T-helper 17 cell (primary cell): Measurements from ENCODE around the gene GAL3ST1. TPM values are rescaled to one million over a fixed set of nuclear protein-coding genes. Genes with fewer than 3 reads are reported as not detected.
"Not testable (repeated sequence)": the region's sequence is repeated elsewhere in the genome, so short reads cannot be mapped to it uniquely, and the experiment has no call there.

Experiments
- ATAC-seq: fragments of 150-1000 bp; cut with Tn5 transposase; 2 replicates; pipeline ENCODE4 v1.10.0; 2021; ENCODE audit warnings: mild to moderate bottlenecking, moderate library complexity
- DNase-seq, 3 donors: peaks; one replicate each; pipeline versions ENCODE4 v3.0.0 to v3.0.0-alpha.2; 2020 to 2021
- H3K9me3 ChIP-seq: one replicate; pipeline ENCODE4 v1.7.0; 2013; ENCODE audit warnings: low read length, mild to moderate bottlenecking; ENCODE audit not compliant: control insufficient read depth, poor library complexity, severe bottlenecking
- H3K27ac Mint-ChIP-seq: one replicate; pipeline ENCODE4 v1.8.0; 2022; ENCODE audit warnings: mild to moderate bottlenecking, moderate library complexity, mixed read lengths
- H3K27me3 Mint-ChIP-seq: one replicate; pipeline ENCODE4 v1.8.0; 2022; ENCODE audit warnings: mixed read lengths
- H3K36me3 Mint-ChIP-seq: one replicate; pipeline ENCODE4 v1.8.0; 2022; ENCODE audit warnings: low read depth, mixed read lengths
- H3K4me1 Mint-ChIP-seq: one replicate; pipeline ENCODE4 v1.8.0; 2022; ENCODE audit warnings: mild to moderate bottlenecking, mixed read lengths
- H3K4me3 Mint-ChIP-seq: one replicate; pipeline ENCODE4 v1.8.0; 2022; ENCODE audit warnings: mild to moderate bottlenecking, moderate library complexity, mixed read lengths
- total RNA-seq, 4 donors: library from RNA in 2 of 4; stranded (reverse) in 2 of 4; gene quantifications; one replicate each; pipeline ENCODE4 v1.2.3 and lab custom pipeline; 2022 to 2026

GAL3ST1 gene
- total RNA-seq, 2 donors from 2014 or later = not detected

DNA sequence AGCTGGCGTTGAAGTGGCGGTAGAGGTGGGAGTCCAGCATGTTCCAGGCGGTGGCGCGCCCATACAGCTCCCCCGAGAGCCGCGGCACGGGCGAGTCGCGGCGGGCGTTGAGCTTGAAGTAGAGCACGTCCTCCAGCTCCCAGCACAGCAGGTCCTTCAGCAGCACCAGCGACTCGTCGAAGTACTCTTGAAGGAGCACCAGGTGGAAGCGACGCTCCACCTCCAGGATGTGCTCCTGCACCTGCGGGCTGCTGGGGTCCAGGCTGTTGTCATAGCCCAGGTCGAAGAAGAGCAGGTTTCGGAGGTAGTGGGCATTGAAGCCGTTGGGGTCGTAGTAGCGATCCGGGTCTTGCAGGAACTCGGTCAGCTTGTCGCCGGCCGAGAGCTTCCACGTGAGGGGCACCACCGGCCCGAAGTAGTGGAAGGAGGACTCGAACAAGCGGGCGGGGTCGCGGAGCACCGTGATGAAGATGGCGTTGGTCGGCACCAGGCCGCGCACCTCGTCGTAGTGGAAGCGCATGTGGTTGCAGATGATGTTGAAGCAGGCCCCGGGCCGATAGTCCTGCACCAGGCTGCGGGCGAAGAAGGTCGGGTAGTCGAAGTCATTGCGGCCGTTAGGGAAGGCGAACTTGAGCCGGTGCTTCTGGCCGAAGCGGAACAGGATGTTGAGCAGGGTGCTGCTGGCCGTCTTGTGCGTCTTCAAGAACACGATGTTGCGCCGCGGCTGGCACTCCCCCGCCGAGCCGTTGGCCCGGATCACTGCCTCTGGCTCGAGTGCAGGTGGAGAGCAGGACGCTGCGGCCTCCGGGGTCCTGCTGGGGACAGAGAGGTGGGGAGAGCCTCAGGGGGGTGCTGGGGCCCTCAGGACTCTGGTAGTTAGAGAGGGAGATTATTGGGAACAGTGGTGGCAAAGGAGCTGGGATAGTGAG, 18.9 kb downstream of the GAL3ST1 start:
- H3K9me3 ChIP-seq = no peaks in the 10 kb centered on the region
- Mint-ChIP-seq H3K27ac (no peak overlapping the region), H3K4me1 (peaks cover 3% of the 10 kb centered on the region), H3K4me3 (no peak overlapping the region), H3K27me3 (no peaks in the 10 kb centered on the region), H3K36me3 (no peaks in the 10 kb centered on the region)
- DNase-seq (no peak), ATAC-seq (no peak)

- H3K9me3 ChIP-seq = no peaks in the 10 kb centered on the region
- Mint-ChIP-seq H3K27ac (no peak overlapping the region), H3K36me3 (peaks cover 2% of the 10 kb centered on the region), H3K4me3 (no peak overlapping the region), H3K27me3 (peaks cover 12% of the 10 kb centered on the region), H3K4me1 (peaks cover 5% of the 10 kb centered on the region)
- DNase-seq (no peak), ATAC-seq (no peak)
Measured at GRCh38 chr22:30553971-30554370, 20.5 kb downstream of the GAL3ST1 start.

- H3K9me3 ChIP-seq = no peaks in the 10 kb centered on the region
- no peak for DNase-seq
- peaks cover 2% of the 10 kb centered on the region for H3K36me3 Mint-ChIP-seq
- H3K27me3 Mint-ChIP-seq = peaks cover 21% of the 10 kb centered on the region
- peaks cover 5% of the 10 kb centered on the region for H3K4me1 Mint-ChIP-seq
- no peak for ATAC-seq
- H3K4me3 Mint-ChIP-seq = no peak overlapping the region
- H3K27ac Mint-ChIP-seq = no peak overlapping the region
Measured at GRCh38 chr22:30552719-30553118, 21.7 kb downstream of the GAL3ST1 start.

DNA sequence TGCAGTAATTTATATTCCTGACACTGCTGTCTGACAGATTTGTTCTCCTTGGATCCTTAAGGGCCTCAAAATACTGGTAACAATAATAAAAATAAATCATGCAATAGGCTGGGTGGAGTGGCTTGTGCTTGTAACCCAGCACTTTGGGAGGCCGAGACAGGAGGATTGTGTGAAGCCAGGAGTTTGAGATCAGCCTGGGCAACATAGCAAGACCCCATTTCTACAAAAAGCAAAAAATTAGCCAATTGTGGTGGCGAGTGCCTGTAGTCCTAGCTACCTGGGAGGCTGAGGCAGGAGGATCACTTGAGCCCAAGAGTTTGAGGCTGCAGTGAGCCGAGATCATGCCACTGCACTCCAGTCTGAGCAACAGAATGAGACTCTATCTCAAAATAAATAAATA, 22.7 kb downstream of the GAL3ST1 start:
- not testable (repeated sequence) for H3K9me3 ChIP-seq, H3K27ac Mint-ChIP-seq, H3K4me3 Mint-ChIP-seq, ATAC-seq, H3K36me3 Mint-ChIP-seq, H3K4me1 Mint-ChIP-seq, DNase-seq
- peaks cover 29% of the 10 kb centered on the region for H3K27me3 Mint-ChIP-seq

DNA sequence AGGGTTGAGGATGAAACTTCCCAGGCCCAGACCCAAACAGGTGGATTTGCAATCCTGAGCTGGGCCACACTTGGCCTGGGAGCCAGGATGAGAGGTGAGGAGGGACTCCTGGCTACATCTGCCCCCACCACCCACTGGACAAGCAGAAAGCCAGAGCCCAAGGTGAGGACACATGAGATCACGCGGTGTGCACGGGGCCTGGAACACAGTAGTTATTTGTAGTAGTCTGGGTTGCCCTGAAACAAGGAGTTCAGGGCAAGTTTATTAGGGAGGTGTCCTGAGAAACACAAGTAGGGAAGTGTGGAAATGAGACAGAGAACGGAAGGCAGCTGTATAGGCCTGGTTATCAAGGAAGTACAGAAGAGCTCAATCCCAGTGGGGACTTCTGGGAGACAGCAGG, 27.3 kb downstream of the GAL3ST1 start:
- H3K36me3 Mint-ChIP-seq = peaks cover 2% of the 10 kb centered on the region
- H3K9me3 ChIP-seq = no peaks in the 10 kb centered on the region
- H3K4me3 Mint-ChIP-seq = no peak overlapping the region
- no peak for DNase-seq
- peaks cover 2% of the 10 kb centered on the region for H3K4me1 Mint-ChIP-seq
- H3K27me3 Mint-ChIP-seq = peaks cover 59% of the 10 kb centered on the region
- ATAC-seq = no peak
- no peak overlapping the region for H3K27ac Mint-ChIP-seq

DNA sequence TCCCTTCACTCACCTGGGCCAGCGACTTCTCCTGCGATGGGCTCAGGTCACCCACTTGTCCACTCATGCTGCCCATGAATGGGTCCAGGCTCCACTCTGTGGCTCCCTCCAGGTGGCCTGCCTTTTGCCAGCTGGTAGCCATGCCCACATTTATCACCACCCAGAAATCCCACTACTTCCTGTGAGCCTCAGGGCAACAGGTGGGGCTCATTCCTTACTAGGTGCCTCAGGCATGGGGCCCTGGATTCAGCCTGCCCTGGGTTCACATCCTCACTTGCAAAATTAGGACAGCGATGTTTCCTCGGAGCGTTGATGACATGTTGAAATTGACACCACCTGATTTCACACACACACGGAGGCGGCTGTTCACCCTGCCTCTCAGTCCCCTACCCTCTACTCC, 27.8 kb downstream of the GAL3ST1 start, which contains the start of gene SEC14L6:
TSS of gene SEC14L6 (minus strand) at position 126 of the 400 bp plus-strand sequence. CDS start at position 67, 59 bp downstream.
- Mint-ChIP-seq H3K4me3 (no peak within 1 kb of the TSS), H3K27me3 (peaks cover 59% of the 10 kb centered on the region), H3K36me3 (peaks cover 2% of the 10 kb centered on the region), H3K4me1 (peaks cover 2% of the 10 kb centered on the region), H3K27ac (no peak within 1 kb of the TSS)
- DNase-seq = no peak
- ATAC-seq = no peak
- H3K9me3 ChIP-seq = no peaks in the 10 kb centered on the region

GRCh38 chr22:30542811-30543188, 31.7 kb downstream of the GAL3ST1 start:
- Mint-ChIP-seq H3K4me1 (no peaks in the 10 kb centered on the region), H3K27me3 (peaks cover 53% of the 10 kb centered on the region), H3K4me3 (no peak overlapping the region), H3K36me3 (no peaks in the 10 kb centered on the region), H3K27ac (peak overlapping the region; percentile 24)
- ATAC-seq (no peak), DNase-seq (no peak)
- no peaks in the 10 kb centered on the region for H3K9me3 ChIP-seq

DNA sequence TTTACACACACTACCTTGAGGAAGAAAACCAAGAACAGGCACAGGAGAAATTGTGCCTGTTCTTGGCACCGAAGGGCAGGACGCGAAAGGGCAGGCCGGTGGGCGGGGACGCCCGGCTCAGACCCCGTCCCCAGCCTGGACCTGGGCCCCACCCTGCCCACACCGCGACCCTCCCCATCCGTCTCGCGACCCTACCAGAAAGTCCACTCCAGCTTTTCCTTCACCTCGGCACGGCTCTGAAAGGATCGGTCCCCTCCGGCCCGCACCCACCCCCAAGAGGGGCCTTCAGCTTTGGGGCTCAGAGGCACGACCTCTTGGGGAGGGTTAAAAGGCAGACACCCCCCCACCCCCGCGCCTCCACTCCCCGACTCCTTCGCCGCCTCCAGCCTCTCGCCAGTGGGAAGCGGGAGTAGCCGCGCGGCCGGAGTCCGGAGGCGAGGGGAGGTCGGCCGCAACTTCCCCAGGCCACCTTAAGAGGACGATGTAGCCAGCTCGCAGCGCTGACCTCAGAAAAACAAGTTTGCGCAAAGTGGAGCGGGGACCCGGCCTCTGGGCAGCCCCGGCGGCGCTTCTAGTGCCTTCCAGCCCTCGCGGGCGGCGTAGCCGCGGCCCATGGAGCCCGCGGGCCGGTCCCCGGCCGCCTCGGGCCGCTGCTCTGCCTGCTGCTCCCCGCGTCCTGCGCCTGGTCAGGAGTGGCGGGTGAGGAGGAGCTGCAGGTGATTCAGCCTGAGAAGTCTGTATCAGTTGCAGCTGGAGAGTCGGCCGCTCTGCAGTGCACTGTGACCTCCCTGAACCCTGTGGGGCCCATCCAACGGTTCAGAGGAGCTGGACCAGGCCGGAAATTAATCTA, 32.3 kb downstream of the GAL3ST1 start:
- Mint-ChIP-seq H3K36me3 (no peaks in the 10 kb centered on the region), H3K4me3 (no peak overlapping the region), H3K27me3 (peaks cover 51% of the 10 kb centered on the region), H3K27ac (peak overlapping the region; percentile 24), H3K4me1 (no peaks in the 10 kb centered on the region)
- ATAC-seq = no peak
- no peaks in the 10 kb centered on the region for H3K9me3 ChIP-seq
- no peak for DNase-seq

DNA sequence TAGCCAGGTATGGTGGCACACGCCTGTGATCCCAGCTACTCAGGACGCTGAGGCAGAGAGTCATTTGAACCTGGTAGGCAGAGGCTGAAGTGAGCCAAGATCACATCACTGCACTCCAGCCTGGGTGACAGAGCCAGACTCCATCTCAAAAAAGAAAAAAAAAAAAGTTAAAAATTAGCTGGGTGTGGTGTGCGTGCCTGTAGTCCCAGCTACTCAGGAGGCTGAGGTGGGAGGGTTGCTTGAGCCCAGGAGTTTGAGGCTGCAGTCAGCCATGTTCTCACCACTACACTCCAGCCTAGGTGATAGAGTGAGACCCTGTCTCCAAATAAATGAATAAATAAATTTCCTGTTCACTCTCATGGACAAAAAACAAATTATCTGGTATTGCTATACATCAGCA, 33.0 kb downstream of the GAL3ST1 start:
- not testable (repeated sequence) for H3K9me3 ChIP-seq, H3K4me3 Mint-ChIP-seq, H3K27ac Mint-ChIP-seq, DNase-seq, H3K4me1 Mint-ChIP-seq, ATAC-seq, H3K36me3 Mint-ChIP-seq
- peaks cover 45% of the 10 kb centered on the region for H3K27me3 Mint-ChIP-seq

DNA sequence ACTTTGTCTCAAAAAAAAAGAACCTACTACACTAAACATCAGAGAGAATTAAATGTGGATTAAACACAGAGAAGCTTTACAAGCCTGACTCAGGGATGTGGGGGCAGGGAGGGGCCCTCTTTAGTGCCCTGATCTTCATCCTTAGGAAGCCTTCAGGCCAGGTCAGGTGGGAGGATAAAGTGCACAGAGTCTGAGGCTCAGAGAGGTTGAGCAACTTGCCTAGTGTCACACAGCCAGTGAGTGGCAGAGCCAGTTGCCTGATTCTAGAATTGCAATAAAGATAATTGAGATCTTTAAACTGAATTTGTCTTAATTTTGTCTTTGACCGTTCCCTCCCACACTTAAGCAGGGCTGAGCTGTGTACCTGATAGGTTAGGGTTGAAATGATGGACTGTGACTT, 35.1 kb downstream of the GAL3ST1 start:
- H3K9me3 ChIP-seq = no peaks in the 10 kb centered on the region
- Mint-ChIP-seq H3K27me3 (peaks cover 40% of the 10 kb centered on the region), H3K4me1 (no peaks in the 10 kb centered on the region), H3K27ac (no peak overlapping the region), H3K36me3 (no peaks in the 10 kb centered on the region), H3K4me3 (no peak overlapping the region)
- DNase-seq (no peak), ATAC-seq (no peak)

DNA sequence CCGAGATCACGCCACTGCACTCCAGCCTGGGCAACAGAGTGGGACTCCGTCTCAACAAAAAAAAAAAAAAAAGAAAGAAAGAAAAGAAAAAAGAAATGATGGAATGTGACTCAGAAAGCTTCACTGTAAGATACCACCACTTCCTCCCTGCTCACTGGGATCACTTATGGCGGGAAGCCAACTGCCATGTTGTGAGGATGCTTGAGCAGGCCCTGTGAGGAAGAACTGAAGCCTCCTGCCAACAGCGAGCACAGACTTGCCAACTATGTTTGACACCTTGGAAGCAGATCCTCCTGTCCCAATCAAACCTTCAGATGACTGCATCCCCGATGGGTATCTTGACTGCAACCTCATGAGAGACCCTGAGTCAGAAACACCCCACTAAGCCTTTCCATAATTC, 36.2 kb downstream of the GAL3ST1 start:
- DNase-seq (no peak), ATAC-seq (no peak)
- H3K27ac Mint-ChIP-seq = no peak overlapping the region
- no peaks in the 10 kb centered on the region for H3K9me3 ChIP-seq
- H3K27me3 Mint-ChIP-seq = peaks cover 37% of the 10 kb centered on the region
- peaks cover 2% of the 10 kb centered on the region for H3K4me1 Mint-ChIP-seq
- peaks cover 3% of the 10 kb centered on the region for H3K36me3 Mint-ChIP-seq
- no peak overlapping the region for H3K4me3 Mint-ChIP-seq

DNA sequence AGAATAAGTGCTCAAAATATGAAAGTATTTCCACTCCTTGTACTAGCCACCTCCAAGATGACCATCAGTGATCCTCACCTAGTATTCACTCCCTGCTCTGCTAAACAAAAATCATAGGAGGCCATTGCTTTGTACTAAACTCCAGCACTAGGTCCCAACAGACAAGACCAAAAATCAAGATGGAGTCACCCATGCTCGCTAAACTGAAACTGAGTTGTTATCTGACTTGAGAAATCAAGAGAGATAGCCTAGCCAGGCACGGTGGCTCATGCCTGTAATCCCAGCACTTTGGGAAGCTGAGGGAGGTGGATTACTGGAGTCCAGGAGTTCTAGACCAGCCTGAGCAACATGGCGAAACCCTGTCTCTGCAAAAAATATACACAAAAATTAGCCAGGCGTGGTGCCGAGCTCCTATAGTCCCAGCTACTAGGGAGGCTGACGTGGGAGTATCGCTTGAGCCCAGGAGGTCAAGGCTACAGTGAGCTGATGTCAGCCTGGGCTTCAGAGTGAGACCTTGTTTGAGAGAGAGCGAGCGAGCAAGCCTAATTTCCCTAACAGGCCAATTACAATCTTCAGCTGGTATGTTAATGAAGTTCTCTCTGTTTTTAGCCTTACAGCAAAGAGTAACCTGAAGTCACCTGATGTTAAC, 37.3 kb downstream of the GAL3ST1 start:
- Mint-ChIP-seq H3K4me1 (peaks cover 2% of the 10 kb centered on the region), H3K27me3 (peaks cover 30% of the 10 kb centered on the region), H3K36me3 (peaks cover 3% of the 10 kb centered on the region), H3K4me3 (no peak overlapping the region), H3K27ac (no peak overlapping the region)
- ATAC-seq (no peak), DNase-seq (no peak)
- H3K9me3 ChIP-seq = no peaks in the 10 kb centered on the region

- no peaks in the 10 kb centered on the region for H3K9me3 ChIP-seq
- H3K4me3 Mint-ChIP-seq = no peak overlapping the region
- no peak for ATAC-seq
- H3K36me3 Mint-ChIP-seq = peaks cover 3% of the 10 kb centered on the region
- peak overlapping the region; percentile 34 for H3K27ac Mint-ChIP-seq
- H3K4me1 Mint-ChIP-seq = peaks cover 2% of the 10 kb centered on the region
- peaks cover 23% of the 10 kb centered on the region for H3K27me3 Mint-ChIP-seq
- DNase-seq = no peak
Measured at GRCh38 chr22:30535182-30535581, 39.3 kb downstream of the GAL3ST1 start.
